ENCODE measurements around the gene MARCHF4. TPM values are rescaled to one million over a fixed set of nuclear protein-coding genes. Genes with fewer than 3 reads are reported as not detected.

Gene MARCHF4
- total RNA-seq, 1 donor from 2014 or later = 17.2 TPM

GRCh38 chr2:216392945-216393840, 20.9 kb upstream of the MARCHF4 start:
- no peak for DNase-seq (ENCODE audit: low read depth)
- no peaks in the 10 kb centered on the region for H3K36me3 ChIP-seq (ENCODE audit: control insufficient read depth, insufficient read depth, low read length)
- no peaks in the 10 kb centered on the region for H3K27me3 ChIP-seq (ENCODE audit: control insufficient read depth, insufficient read depth, low read length)
- TF ChIP-seq CTCF (IDR thresholded peaks at IDR 0.05; ENCODE audit: insufficient read depth, low read length, poor library complexity, severe bottlenecking) = no peak
- H3K4me3 ChIP-seq (ENCODE audit: low read depth, low read length) = no peak overlapping the region

GRCh38 chr2:216392018-216392562, 19.8 kb upstream of the MARCHF4 start:
- Histone ChIP-seq H3K27me3 (ENCODE audit: control insufficient read depth, insufficient read depth, low read length) (no peaks in the 10 kb centered on the region), H3K36me3 (ENCODE audit: control insufficient read depth, insufficient read depth, low read length) (no peaks in the 10 kb centered on the region), H3K4me3 (ENCODE audit: low read depth, low read length) (no peak overlapping the region)
- no peak for TF ChIP-seq CTCF (IDR thresholded peaks at IDR 0.05; ENCODE audit: insufficient read depth, low read length, poor library complexity, severe bottlenecking)
- DNase-seq (ENCODE audit: low read depth) = no peak

GRCh38 chr2:216391401-216391800, 19.1 kb upstream of the MARCHF4 start:
- H3K27me3 ChIP-seq (ENCODE audit: control insufficient read depth, insufficient read depth, low read length) = no peaks in the 10 kb centered on the region
- TF ChIP-seq CTCF (IDR thresholded peaks at IDR 0.05; ENCODE audit: insufficient read depth, low read length, poor library complexity, severe bottlenecking) = no peak
- no peaks in the 10 kb centered on the region for H3K36me3 ChIP-seq (ENCODE audit: control insufficient read depth, insufficient read depth, low read length)
- no peak overlapping the region for H3K4me3 ChIP-seq (ENCODE audit: low read depth, low read length)
- no peak for DNase-seq (ENCODE audit: low read depth)

- no peak for TF ChIP-seq CTCF (IDR thresholded peaks at IDR 0.05; ENCODE audit: insufficient read depth, low read length, poor library complexity, severe bottlenecking)
- Histone ChIP-seq H3K4me3 (ENCODE audit: low read depth, low read length) (no peak overlapping the region), H3K36me3 (ENCODE audit: control insufficient read depth, insufficient read depth, low read length) (no peaks in the 10 kb centered on the region), H3K27me3 (ENCODE audit: control insufficient read depth, insufficient read depth, low read length) (no peaks in the 10 kb centered on the region)
- DNase-seq (ENCODE audit: low read depth) = no peak
These were observed 17.3 kb upstream of the MARCHF4 start for GRCh38 chr2:216389570-216389969.

GRCh38 chr2:216388046-216388884, 16.0 kb upstream of the MARCHF4 start:
- no peak for TF ChIP-seq CTCF (IDR thresholded peaks at IDR 0.05; ENCODE audit: insufficient read depth, low read length, poor library complexity, severe bottlenecking)
- DNase-seq (ENCODE audit: low read depth) = no peak
- Histone ChIP-seq H3K4me3 (ENCODE audit: low read depth, low read length) (no peak overlapping the region), H3K27me3 (ENCODE audit: control insufficient read depth, insufficient read depth, low read length) (no peaks in the 10 kb centered on the region), H3K36me3 (ENCODE audit: control insufficient read depth, insufficient read depth, low read length) (no peaks in the 10 kb centered on the region)

Data from kidney epithelial cell (primary cell).